Measurements from ENCODE around the gene YY1. TPM values are rescaled to one million over a fixed set of nuclear protein-coding genes. Genes with fewer than 3 reads are reported as not detected.
"Not testable (repeated sequence)": the region's sequence is repeated elsewhere in the genome, so short reads cannot be mapped to it uniquely, and the experiment has no call there.

YY1 gene
- total RNA-seq, 1 donor: 53.1 TPM

DNA sequence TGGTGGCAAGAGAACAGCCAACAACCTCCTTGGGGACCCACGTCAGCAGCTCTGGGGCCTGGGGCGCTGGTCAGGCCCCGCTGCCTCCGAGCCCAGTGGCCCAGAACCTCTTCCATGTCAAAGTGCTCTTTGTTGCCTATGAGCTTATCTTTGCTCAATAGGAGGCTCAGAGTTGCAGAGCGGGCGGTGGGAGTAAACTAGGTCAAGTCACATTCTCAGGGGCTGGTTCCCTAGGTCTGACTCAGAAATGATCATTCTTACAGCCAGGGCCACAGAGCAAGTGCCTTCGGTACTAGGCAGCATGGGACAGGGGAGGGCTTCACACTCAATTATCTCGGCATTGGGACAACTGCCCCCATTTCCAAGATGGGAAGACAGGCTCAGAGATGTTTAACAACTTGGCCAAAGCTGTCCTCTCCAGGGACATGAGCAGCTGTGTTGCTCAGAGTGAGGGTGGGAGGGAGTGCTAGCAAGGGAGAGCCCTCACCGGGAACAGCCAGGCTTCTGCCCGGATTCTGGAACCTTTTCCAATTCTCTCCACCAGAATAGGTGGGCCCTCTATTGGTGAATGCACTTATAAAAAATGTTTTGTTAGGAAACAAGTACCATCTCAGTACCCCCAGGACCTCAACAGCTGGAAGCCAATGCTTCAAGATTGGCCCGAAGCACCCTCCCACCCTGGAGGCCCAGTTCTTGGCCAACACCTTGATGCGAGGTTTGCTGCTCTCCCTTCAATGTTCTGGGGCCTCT lies 55.4 kb downstream of the YY1 start:
- DNase-seq (ENCODE audit: low read depth): no peak
- no peak overlapping the region for H3K4me3 ChIP-seq (ENCODE audit: low read depth, low read length)
- TF ChIP-seq CTCF (IDR thresholded peaks at IDR 0.05; ENCODE audit: insufficient read depth, low read depth, low read length): no peak

GRCh38 chr14:100294963-100295330 lies 56.0 kb downstream of the YY1 start:
- no peak for TF ChIP-seq CTCF (IDR thresholded peaks at IDR 0.05; ENCODE audit: insufficient read depth, low read depth, low read length)
- H3K4me3 ChIP-seq (ENCODE audit: low read depth, low read length): no peak overlapping the region
- DNase-seq (ENCODE audit: low read depth): no peak

DNA sequence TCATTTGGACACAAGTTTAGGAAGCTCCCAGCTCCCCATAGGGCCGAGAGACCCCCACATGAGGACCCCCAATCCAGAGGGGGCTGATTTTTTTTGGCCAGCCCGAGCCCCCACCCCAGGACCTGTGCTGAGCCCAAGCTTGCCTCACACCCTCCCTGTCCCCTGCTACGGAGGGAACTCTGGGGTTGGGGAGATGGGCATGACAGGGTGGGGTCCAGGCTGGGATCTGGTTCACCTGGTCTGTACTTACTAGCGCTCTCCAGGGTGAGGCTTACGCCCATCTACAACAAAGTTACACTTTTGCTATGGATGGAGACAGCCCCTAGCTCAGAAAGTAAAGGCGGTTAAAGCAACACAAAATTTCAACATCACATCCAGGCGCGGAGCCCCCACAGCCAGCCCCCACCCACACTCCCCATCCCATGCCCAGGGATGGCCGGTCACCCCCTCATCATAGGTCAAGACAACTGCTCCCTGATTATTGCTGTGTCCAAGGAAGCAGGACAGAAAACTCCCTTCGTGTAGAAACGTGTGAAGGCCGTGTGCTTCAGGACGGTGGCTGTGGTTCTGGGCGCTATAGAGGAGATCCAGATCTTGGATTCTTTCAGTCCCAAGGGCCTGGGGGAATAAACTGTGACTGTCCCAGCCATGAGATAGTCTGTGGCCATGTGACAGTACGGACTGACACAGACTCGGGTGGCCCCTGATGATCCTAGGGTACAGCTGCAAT lies 56.6 kb downstream of the YY1 start:
- TF ChIP-seq CTCF (IDR thresholded peaks at IDR 0.05; ENCODE audit: insufficient read depth, low read depth, low read length): no peak
- no peak overlapping the region for H3K4me3 ChIP-seq (ENCODE audit: low read depth, low read length)
- DNase-seq (ENCODE audit: low read depth): no peak

GRCh38 chr14:100296106-100296651 lies 57.2 kb downstream of the YY1 start:
- DNase-seq (ENCODE audit: low read depth): no peak
- TF ChIP-seq CTCF (IDR thresholded peaks at IDR 0.05; ENCODE audit: insufficient read depth, low read depth, low read length): no peak
- no peak overlapping the region for H3K4me3 ChIP-seq (ENCODE audit: low read depth, low read length)

GRCh38 chr14:100296729-100297128 lies 57.8 kb downstream of the YY1 start:
- H3K4me3 ChIP-seq (ENCODE audit: low read depth, low read length); DNase-seq (ENCODE audit: low read depth): not testable (repeated sequence)

DNA sequence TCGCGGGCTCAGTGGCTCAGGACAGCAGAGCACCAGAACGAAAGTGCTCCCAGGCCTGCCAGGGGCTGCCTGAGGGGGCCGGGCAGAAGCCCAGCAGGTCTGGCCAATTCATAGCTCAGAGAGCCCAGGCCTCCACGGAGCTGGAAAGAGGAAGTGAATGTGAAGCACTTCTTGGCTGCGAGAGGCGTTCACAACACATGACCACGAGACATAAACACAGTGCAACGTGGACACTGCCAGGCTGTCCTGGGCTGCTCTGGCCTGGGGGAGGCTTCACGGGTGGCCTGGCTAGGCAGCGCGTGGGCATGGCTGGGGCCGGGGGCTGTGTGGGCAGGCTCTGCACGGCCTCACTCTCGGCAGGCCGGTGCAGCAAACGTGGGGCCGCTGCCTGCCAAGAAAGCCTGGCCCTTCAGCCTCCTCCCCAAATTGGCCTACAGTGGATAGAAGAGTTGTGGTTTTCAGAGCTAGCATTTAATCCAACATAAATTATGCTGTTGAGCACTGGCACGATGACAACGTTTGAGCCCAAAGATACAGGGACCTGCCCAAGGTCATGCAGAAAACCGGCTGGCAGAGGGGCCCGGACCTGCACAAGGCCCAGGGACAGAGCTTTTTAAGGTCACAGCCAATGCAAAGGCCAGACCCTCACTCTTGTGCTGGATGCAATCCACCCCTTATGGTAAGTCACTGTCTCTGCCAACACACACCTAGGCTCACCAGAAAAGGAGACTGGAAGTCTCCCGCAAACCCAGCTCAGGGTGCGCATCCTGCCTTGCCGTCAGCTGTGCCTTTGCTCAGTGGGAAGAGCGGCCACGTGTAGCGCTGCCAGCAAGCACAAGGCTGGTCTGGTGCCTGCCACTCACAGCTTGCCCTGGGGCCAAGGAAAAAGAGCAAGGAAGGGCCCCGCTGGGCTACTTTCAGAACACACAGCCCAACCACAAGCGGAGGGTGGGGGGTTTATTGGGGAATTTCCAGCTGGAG lies 58.7 kb downstream of the YY1 start:
- TF ChIP-seq CTCF (IDR thresholded peaks at IDR 0.05; ENCODE audit: insufficient read depth, low read depth, low read length): no peak
- peak; percentile 93 for DNase-seq (ENCODE audit: low read depth)
- no peak overlapping the region for H3K4me3 ChIP-seq (ENCODE audit: low read depth, low read length)
